GM19395 (cell line): ENCODE results near the gene CA5B.
"Not testable (repeated sequence)": the region's sequence is repeated elsewhere in the genome, so short reads cannot be mapped to it uniquely, and the experiment has no call there.

Source experiments
- ATAC-seq: cut with Tn5 transposase; IDR thresholded peaks from one replicate; pipeline ENCODE4 v1.9.1; 2021; ENCODE audit warnings: mild to moderate bottlenecking, moderate library complexity; ENCODE audit not compliant: unreplicated experiment

CA5B gene

GRCh38 chrX:15812192-15812938 is 74.3 kb downstream of the CA5B start:
- ATAC-seq = no peak

- ATAC-seq = no peak
Measured at GRCh38 chrX:15813416-15813815, 75.3 kb downstream of the CA5B start.

GRCh38 chrX:15814771-15815365 is 76.8 kb downstream of the CA5B start:
- no peak for ATAC-seq

- ATAC-seq = peak; percentile 71
Measured at GRCh38 chrX:15815779-15816437, 77.8 kb downstream of the CA5B start.

GRCh38 chrX:15816438-15816809 is 78.4 kb downstream of the CA5B start:
- no peak for ATAC-seq

GRCh38 chrX:15816886-15817285 is 78.8 kb downstream of the CA5B start:
- ATAC-seq = no peak

- ATAC-seq = no peak
Measured at GRCh38 chrX:15820106-15821073, 82.3 kb downstream of the CA5B start.

- ATAC-seq = no peak
Measured at GRCh38 chrX:15822922-15823321, 84.9 kb downstream of the CA5B start.

- ATAC-seq = no peak
Measured at GRCh38 chrX:15825936-15826335, 87.9 kb downstream of the CA5B start.

- ATAC-seq = no peak
Measured at GRCh38 chrX:15829217-15829616, 91.1 kb downstream of the CA5B start.

GRCh38 chrX:15831347-15831746 is 93.3 kb downstream of the CA5B start:
- ATAC-seq = not testable (repeated sequence)

- no peak for ATAC-seq
Measured at GRCh38 chrX:15834053-15834452, 96.0 kb downstream of the CA5B start.

GRCh38 chrX:15834827-15835595 is 96.9 kb downstream of the CA5B start:
- ATAC-seq = no peak
